H9 (cell line): Measurements from ENCODE around the gene ATXN10. TPM values are rescaled to one million over a fixed set of nuclear protein-coding genes. Genes with fewer than 3 reads are reported as not detected.

ENCODE experiments used
- DNase-seq: peaks from one replicate; pipeline ENCODE4 v3.0.0-alpha.2; 2017
- H2AFZ ChIP-seq: one replicate; pipeline ENCODE4 v1.6.1; 2013; ENCODE audit warnings: mild to moderate bottlenecking, low read length, control low read depth, moderate library complexity
- H2AK5ac ChIP-seq: 2 replicates; pipeline ENCODE4 v1.6.1; 2013; ENCODE audit warnings: low read length, control low read depth, mixed read lengths; ENCODE audit not compliant: insufficient read length
- H2BK120ac ChIP-seq: one replicate; pipeline ENCODE4 v1.6.1; 2013; ENCODE audit warnings: low read depth, mild to moderate bottlenecking, low read length, control low read depth, inconsistent platforms; ENCODE audit not compliant: poor library complexity, severe bottlenecking
- H2BK12ac ChIP-seq: 2 replicates; pipeline ENCODE4 v1.6.1; 2013; ENCODE audit warnings: low read length, control low read depth, mixed read lengths, low read depth; ENCODE audit not compliant: insufficient read length
- H2BK15ac ChIP-seq: 2 replicates; pipeline ENCODE4 v1.6.1; 2013; ENCODE audit warnings: low read depth, low read length, control low read depth
- H2BK20ac ChIP-seq: one replicate; pipeline ENCODE4 v1.6.1; 2013; ENCODE audit warnings: low read depth, mild to moderate bottlenecking, low read length, control low read depth, inconsistent platforms; ENCODE audit not compliant: poor library complexity, severe bottlenecking
- H2BK5ac ChIP-seq: 2 replicates; pipeline ENCODE4 v1.6.1; 2013; ENCODE audit warnings: low read length, control low read depth, mixed read lengths; ENCODE audit not compliant: insufficient read length
- H3K14ac ChIP-seq: 2 replicates; pipeline ENCODE4 v1.6.1; 2013; ENCODE audit warnings: low read length, control low read depth; ENCODE audit not compliant: insufficient read depth
- H3K18ac ChIP-seq: 2 replicates; pipeline ENCODE4 v1.6.1; 2013; ENCODE audit warnings: low read depth, mild to moderate bottlenecking, mixed read lengths, low read length, control low read depth; ENCODE audit not compliant: insufficient read length
- H3K23ac ChIP-seq: 2 replicates; pipeline ENCODE4 v1.6.1; 2013; ENCODE audit warnings: low read length, control low read depth, mixed read lengths, low read depth; ENCODE audit not compliant: insufficient read length
- H3K23me2 ChIP-seq: 2 replicates; pipeline ENCODE4 v1.6.1; 2013; ENCODE audit warnings: low read depth, mild to moderate bottlenecking, mixed read lengths, low read length, control low read depth; ENCODE audit not compliant: insufficient read length, poor library complexity, severe bottlenecking
- H3K27ac ChIP-seq: 2 replicates; pipeline ENCODE4 v1.5.1; 2013; ENCODE audit warnings: low read length, control low read depth, mixed read lengths, low read depth; ENCODE audit not compliant: insufficient read length
- H3K27me3 ChIP-seq: 2 replicates; pipeline ENCODE4 v1.6.1; 2013; ENCODE audit warnings: low read length, control low read depth, inconsistent platforms; ENCODE audit not compliant: insufficient read depth
- H3K4ac ChIP-seq: 2 replicates; pipeline ENCODE4 v1.6.1; 2013; ENCODE audit warnings: low read depth, mild to moderate bottlenecking, control low read depth, inconsistent platforms, low read length, moderate library complexity
- H3K4me1 ChIP-seq: 2 replicates; pipeline ENCODE4 v1.6.1; 2013; ENCODE audit warnings: low read length, control low read depth, inconsistent platforms; ENCODE audit not compliant: insufficient read depth
- H3K4me2 ChIP-seq: 2 replicates; pipeline ENCODE4 v1.6.1; 2013; ENCODE audit warnings: low read length, control low read depth, mixed read lengths; ENCODE audit not compliant: insufficient read length, insufficient read depth
- H3K56ac ChIP-seq: 2 replicates; pipeline ENCODE4 v1.6.1; 2013; ENCODE audit warnings: low read depth, mild to moderate bottlenecking, mixed read lengths, low read length, control low read depth; ENCODE audit not compliant: insufficient read length
- H3K79me1 ChIP-seq: 2 replicates; pipeline ENCODE4 v1.6.1; 2013; ENCODE audit warnings: low read depth, mild to moderate bottlenecking, moderate library complexity, low read length, control low read depth, inconsistent platforms; ENCODE audit not compliant: insufficient read depth, poor library complexity, severe bottlenecking
- H3K79me2 ChIP-seq: 2 replicates; pipeline ENCODE4 v1.6.1; 2013; ENCODE audit warnings: low read length, control low read depth, inconsistent platforms; ENCODE audit not compliant: insufficient read depth
- H3K9ac ChIP-seq: 2 replicates; pipeline ENCODE4 v1.6.1; 2013; ENCODE audit warnings: low read length, control low read depth, mixed read lengths; ENCODE audit not compliant: insufficient read length; ENCODE audit errors: extremely low read depth
- H3K9me3 ChIP-seq: one replicate; pipeline ENCODE4 v1.6.1; 2013; ENCODE audit warnings: low read depth, low read length, inconsistent platforms; ENCODE audit not compliant: control insufficient read depth
- H3T11ph ChIP-seq: one replicate; pipeline ENCODE4 v1.6.1; 2013; ENCODE audit warnings: mild to moderate bottlenecking, low read length, control low read depth, inconsistent platforms
- H4K20me1 ChIP-seq: one replicate; pipeline ENCODE4 v1.6.1; 2013; ENCODE audit not compliant: control insufficient read depth, insufficient read length, insufficient read depth
- H4K5ac ChIP-seq: 2 replicates; pipeline ENCODE4 v1.6.1; 2013; ENCODE audit warnings: low read depth, mild to moderate bottlenecking, mixed read lengths, low read length, control low read depth; ENCODE audit not compliant: insufficient read length
- H4K8ac ChIP-seq: replicated peaks from 2 replicates; pipeline ENCODE4 v1.6.1; 2013; ENCODE audit warnings: low read length, control low read depth, mixed read lengths, low read depth; ENCODE audit not compliant: insufficient read length
- H4K91ac ChIP-seq: 2 replicates; pipeline ENCODE4 v1.6.1; 2013; ENCODE audit warnings: low read depth, mild to moderate bottlenecking, moderate library complexity, mixed read lengths, low read length, control low read depth; ENCODE audit not compliant: insufficient read length
- H3K27ac Mint-ChIP-seq, 3 experiments: 2 replicates in 2 of 3; 3 replicates in 1 of 3; pipeline ENCODE4 v1.8.0; 2020 to 2021; ENCODE audit warnings: mixed read lengths in 3 of 3, mild to moderate bottlenecking in 1 of 3, moderate library complexity in 1 of 3
- H3K27me3 Mint-ChIP-seq: 2 replicates; pipeline ENCODE4 v1.8.0; 2021; ENCODE audit warnings: low read depth, mild to moderate bottlenecking, moderate library complexity, mixed read lengths
- H3K36me3 Mint-ChIP-seq, 3 experiments: 2 replicates in 2 of 3; 3 replicates in 1 of 3; pipeline ENCODE4 v1.8.0; 2020 to 2021; ENCODE audit warnings: low read depth in 3 of 3, mixed read lengths in 3 of 3; ENCODE audit not compliant: insufficient read depth in 1 of 3
- H3K4me1 Mint-ChIP-seq, 2 experiments: 2 replicates each; pipeline ENCODE4 v1.8.0; 2020; ENCODE audit warnings: mixed read lengths in 2 of 2
- H3K4me3 Mint-ChIP-seq, 2 experiments: 2 replicates in 1 of 2; 3 replicates in 1 of 2; pipeline ENCODE4 v1.8.0; 2020 to 2021; ENCODE audit warnings: mild to moderate bottlenecking in 2 of 2, mixed read lengths in 2 of 2, moderate library complexity in 1 of 2
- H3K9me3 Mint-ChIP-seq, 2 experiments: 2 replicates in 1 of 2; 3 replicates in 1 of 2; pipeline ENCODE4 v1.8.0; 2020; ENCODE audit warnings: mild to moderate bottlenecking in 2 of 2, mixed read lengths in 2 of 2, moderate library complexity in 1 of 2
- WGBS: extraction: QIAGEN DNeasy Blood & Tissue Kit; methylation state at CpG from one replicate; pipeline ENCODE4 v1.1.7; 2013; ENCODE audit warnings: missing lambda C conversion rate, low lambda C conversion rate, mixed read lengths; ENCODE audit not compliant: insufficient read length; ENCODE audit errors: extremely low coverage; 5-methylcytosine and 5-hydroxymethylcytosine counted together
- total RNA-seq: library from RNA; stranded (reverse); gene quantifications from 2 replicates; pipeline ENCODE4 v1.2.1, GENCODE V29; 2021
- TF ChIP-seq, protein P1 (sequence below): fragments of 200-600 bp; sonication (generic); conservative IDR thresholded peaks from 3 replicates; pipeline ENCODE4 v1.8.0; 2021; ENCODE audit warnings: antibody characterized with exemption, mild to moderate bottlenecking

The ATXN10 gene
- total RNA-seq, 1 experiment from 2014 or later = 210 TPM

DNA sequence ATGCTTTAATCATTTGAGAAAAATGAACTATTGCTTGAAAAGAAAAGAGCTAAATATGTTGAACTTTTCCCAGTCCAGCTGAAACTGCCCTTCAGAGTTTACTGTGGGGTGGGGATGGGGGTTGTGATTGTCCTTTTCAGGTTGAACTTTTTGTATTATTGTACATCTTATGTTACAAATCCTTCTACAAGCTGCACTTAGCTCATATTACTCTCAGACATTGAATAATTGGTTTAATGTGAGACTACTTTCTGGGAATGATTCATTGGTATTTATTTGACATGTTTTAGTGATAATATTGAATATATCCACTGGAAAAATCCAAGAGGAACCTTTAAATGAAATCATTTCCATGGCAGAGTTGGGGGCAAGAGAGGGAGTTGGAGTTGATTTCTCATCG, 84.9 kb downstream of the ATXN10 start:
- H3K18ac ChIP-seq = no peak overlapping the region
- no peak overlapping the region for H3K14ac ChIP-seq
- no peak overlapping the region for H4K5ac ChIP-seq
- no peak overlapping the region for H3K27ac ChIP-seq
- H3K23ac ChIP-seq = no peak overlapping the region
- H3K4me2 ChIP-seq = no peak overlapping the region
- DNase-seq = no peak
- no peak overlapping the region for H3K4ac ChIP-seq
- H2AFZ ChIP-seq = no peak overlapping the region
- no peaks in the 10 kb centered on the region; a peak in 1 of 5 replicates for H3K9me3 Mint-ChIP-seq
- 0 out of 2 replicates have a peak, but pooled peaks cover 2% of the 10 kb centered on the region for H3K4me1 ChIP-seq
- no peak overlapping the region for H3K56ac ChIP-seq
- H3K9me3 ChIP-seq = no peaks in the 10 kb centered on the region
- no peaks in the 10 kb centered on the region for H3K79me2 ChIP-seq
- H4K20me1 ChIP-seq = no peaks in the 10 kb centered on the region
- no peaks in the 10 kb centered on the region for H3K79me1 ChIP-seq
- H3K4me3 Mint-ChIP-seq = no peak overlapping the region; a peak in 1 of 5 replicates
- no peak overlapping the region for H3K9ac ChIP-seq
- no peak overlapping the region for H2BK5ac ChIP-seq
- no peak overlapping the region for H2BK15ac ChIP-seq
- H4K8ac ChIP-seq = no peak overlapping the region
- no peak overlapping the region for H3T11ph ChIP-seq
- H2BK20ac ChIP-seq = no peak overlapping the region
- no peak overlapping the region for H4K91ac ChIP-seq
- H3K23me2 ChIP-seq = no peaks in the 10 kb centered on the region
- peaks cover 12 to 13% of the 10 kb centered on the region in 2 experiments for H3K4me1 Mint-ChIP-seq
- H2AK5ac ChIP-seq = no peak overlapping the region
- no peak overlapping the region for H2BK12ac ChIP-seq
- TF ChIP-seq, protein P1, sequence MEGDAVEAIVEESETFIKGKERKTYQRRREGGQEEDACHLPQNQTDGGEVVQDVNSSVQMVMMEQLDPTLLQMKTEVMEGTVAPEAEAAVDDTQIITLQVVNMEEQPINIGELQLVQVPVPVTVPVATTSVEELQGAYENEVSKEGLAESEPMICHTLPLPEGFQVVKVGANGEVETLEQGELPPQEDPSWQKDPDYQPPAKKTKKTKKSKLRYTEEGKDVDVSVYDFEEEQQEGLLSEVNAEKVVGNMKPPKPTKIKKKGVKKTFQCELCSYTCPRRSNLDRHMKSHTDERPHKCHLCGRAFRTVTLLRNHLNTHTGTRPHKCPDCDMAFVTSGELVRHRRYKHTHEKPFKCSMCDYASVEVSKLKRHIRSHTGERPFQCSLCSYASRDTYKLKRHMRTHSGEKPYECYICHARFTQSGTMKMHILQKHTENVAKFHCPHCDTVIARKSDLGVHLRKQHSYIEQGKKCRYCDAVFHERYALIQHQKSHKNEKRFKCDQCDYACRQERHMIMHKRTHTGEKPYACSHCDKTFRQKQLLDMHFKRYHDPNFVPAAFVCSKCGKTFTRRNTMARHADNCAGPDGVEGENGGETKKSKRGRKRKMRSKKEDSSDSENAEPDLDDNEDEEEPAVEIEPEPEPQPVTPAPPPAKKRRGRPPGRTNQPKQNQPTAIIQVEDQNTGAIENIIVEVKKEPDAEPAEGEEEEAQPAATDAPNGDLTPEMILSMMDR = no peak
- no peak overlapping the region for H2BK120ac ChIP-seq
- no CpG with 5 or more reads among the region's 1 CpG for WGBS
- peak overlapping the region; percentile 16 to 66 (median 37); a peak in 3 of 7 replicates for H3K27ac Mint-ChIP-seq
- peaks cover 11 to 17% (median 17%) of the 10 kb centered on the region in 3 experiments; a peak in 6 of 7 replicates for H3K36me3 Mint-ChIP-seq
- no peaks in the 10 kb centered on the region for H3K27me3 Mint-ChIP-seq
- H3K27me3 ChIP-seq = no peaks in the 10 kb centered on the region
